NCI-H345 treated with DMSO at 0.1 percent for 48 hours (cell line): Measurements from ENCODE around the gene MSI1.

Experiments
- DNase-seq: peaks from one replicate; lab custom pipeline; 2025; ENCODE audit not compliant: unreplicated experiment; lab: John Stamatoyannopoulos, UW

Gene MSI1

DNA sequence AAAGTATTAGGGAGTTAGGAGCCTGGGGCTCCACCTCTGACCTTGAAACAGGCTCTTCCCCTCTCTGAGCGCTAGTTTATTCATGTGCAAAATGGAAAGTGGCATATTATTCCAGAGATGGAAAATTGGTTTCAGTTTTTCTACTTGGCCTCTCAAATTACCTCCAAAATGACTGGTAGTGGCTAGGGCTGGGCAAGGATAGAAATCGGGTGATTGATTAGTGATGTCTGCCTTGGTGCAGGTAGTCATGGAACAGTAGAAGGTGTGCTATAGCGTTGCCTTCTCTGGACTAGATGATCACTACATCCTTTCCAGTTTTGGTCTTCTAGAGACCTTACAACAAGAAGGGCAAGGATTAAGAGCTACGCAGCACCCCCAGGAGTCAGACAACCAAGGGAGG lies 8.6 kb upstream of the MSI1 start:
- no peak for DNase-seq

- DNase-seq, result no peak
Measured at GRCh38 chr12:120376934-120377572, 8.1 kb upstream of the MSI1 start.

DNA sequence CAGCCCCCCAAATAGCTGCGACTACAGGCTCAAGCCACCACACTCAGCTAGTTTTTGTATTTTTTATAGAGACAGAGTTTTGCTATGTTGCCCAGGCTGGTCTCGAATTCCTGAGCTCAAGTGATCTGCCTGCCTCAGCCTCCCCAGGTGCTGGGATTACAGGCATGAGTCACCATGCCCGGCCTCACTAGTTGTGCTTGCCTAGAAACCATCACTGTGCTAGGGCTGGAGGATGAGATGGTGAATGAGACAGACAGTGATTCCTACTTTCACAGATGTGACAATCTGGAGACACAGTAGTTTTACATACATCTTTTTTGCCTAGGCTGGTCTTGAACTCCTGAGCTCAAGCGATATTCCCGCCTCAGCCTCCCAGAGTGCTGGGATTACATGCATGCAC lies 7.5 kb upstream of the MSI1 start:
- no peak for DNase-seq

GRCh38 chr12:120376009-120376408 lies 7.0 kb upstream of the MSI1 start:
- no peak for DNase-seq

DNA sequence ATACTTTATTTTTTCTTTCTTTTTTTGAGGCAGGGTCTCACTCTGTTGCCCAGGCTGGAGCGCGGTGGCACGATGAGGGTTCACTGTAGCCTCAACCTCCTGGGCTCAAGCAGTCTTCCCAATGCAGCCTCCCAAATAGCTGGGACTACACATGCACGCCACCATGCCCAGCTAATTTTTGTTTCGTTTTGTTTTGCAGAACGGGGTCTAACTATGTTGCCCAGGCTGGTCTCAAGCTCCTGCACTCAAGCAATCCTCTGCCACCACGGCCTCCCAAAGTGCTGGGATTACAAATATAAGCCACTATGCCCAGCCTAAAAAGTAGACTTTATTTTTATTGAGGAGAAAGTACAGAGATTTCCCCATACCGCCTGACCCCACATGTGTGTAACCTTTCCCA lies 4.7 kb upstream of the MSI1 start:
- no peak for DNase-seq

DNA sequence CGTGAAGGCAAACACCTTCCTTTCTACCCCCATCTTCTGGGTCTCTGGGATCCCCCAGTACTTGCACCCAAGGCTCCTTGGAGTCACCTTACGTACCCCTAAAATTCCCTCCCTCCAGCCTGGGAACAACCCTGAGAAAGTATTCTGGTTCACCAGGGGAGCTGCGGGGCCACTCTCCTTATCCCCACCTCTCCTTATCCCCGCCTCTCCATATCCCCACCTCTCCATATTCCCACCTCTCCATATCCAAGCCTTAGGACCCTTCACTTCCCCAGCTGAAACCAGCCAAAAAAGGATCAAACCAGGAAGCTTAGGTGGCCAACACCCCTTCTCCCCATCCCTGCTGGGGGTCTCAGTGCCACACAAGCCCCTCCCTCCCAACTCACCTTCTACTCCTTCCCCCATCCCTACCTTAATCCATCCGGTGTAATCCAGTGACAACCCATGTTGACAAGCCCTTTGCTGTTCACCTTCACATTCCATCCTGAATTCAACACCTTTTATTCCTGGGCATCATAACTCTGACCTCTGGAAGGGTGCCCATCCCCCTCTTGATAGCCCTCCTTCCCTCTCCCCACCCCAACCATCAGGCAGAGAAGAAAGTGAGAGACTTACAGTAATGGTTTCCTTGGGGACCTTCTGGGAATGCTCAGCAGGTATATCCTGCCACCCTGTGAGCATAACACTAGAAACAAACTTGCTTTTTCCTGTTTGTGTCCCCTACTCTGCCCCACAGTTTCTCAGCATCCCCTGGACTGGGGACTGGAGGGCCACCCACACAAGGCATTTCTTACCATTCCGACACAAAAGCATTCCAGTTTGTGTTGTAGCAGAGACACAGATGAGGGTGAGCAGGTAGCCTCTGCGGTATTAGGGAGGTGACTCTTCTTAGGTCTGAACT lies 1.6 kb upstream of the MSI1 start:
- no peak for DNase-seq

GRCh38 chr12:120369603-120370342 lies 809 bp upstream of the MSI1 start:
- DNase-seq, result no peak

- no peak for DNase-seq
Measured at GRCh38 chr12:120367924-120368788, 808 bp downstream of the MSI1 start.

- DNase-seq, result no peak
Measured at GRCh38 chr12:120367233-120367923, 1.6 kb downstream of the MSI1 start.

DNA sequence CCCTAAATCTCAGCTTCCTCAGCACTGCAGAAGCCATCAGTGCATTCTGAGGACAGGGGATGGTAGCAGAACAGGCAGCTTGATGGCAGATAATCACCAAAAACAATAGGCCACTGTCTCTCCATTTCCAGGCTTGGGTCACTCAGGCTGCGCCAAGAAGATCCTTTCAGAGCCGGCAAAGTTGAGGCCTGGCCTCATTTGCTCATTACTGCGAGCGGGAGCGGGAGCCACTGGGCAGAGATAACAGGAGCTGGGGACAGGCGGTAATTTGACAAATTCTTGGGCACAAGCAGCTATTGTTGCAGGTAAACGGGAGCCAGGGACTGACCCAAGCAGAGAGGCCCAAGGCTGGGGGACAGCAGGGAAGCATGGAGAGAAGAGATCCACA lies 2.1 kb downstream of the MSI1 start:
- DNase-seq, result no peak

GRCh38 chr12:120366341-120366705 lies 2.6 kb downstream of the MSI1 start:
- no peak for DNase-seq

- DNase-seq, result no peak
Measured at GRCh38 chr12:120365675-120366340, 3.2 kb downstream of the MSI1 start.

DNA sequence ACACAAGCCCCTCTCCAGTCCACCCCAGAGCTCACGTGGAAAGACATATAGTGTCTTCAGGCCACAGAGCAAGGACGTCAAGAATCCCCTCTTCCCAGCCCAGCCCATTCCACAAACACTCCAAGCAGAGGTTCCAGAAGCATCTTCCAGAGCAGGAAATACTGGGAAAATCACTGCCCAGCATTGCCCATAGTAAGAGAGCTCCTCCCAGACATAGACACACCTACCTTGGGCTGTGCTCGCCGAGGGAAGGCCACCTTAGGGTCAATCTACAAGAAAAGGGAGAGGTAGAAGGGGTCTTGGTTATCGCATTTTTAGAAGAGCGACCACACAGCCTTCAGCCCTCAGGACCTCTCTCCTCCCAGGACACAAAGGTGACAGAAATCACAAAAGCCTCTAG lies 4.5 kb downstream of the MSI1 start:
- DNase-seq, result no peak

DNA sequence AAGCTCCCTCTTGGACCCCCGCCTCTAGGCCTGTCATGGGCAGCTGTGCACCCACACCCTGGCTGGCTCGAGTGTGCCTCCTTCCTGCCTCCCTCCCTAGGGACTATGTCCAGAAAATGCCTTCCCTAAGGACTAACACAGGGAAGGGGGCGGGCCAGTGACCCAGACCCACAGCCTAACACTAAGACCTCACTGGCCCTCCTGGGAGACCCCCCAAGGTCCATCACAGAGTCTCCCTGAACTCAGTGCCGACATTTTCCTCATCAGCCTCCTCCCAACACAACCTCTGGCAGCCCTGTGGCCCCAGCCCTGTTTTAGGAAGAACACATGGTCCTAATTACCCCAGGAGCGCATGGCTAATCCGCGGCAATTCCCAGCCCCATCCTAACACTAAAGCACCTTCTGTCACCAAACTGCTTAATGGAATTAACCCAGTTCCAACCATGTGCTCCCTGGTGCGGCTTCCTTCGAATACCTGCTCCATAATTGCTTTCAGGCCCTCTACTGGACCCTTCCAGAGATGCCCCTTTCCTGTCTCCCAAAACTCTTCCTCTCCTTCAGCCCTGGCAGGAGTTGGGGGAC lies 5.6 kb downstream of the MSI1 start:
- DNase-seq, result no peak

- DNase-seq, result no peak
Measured at GRCh38 chr12:120362516-120363273, 6.3 kb downstream of the MSI1 start.

DNA sequence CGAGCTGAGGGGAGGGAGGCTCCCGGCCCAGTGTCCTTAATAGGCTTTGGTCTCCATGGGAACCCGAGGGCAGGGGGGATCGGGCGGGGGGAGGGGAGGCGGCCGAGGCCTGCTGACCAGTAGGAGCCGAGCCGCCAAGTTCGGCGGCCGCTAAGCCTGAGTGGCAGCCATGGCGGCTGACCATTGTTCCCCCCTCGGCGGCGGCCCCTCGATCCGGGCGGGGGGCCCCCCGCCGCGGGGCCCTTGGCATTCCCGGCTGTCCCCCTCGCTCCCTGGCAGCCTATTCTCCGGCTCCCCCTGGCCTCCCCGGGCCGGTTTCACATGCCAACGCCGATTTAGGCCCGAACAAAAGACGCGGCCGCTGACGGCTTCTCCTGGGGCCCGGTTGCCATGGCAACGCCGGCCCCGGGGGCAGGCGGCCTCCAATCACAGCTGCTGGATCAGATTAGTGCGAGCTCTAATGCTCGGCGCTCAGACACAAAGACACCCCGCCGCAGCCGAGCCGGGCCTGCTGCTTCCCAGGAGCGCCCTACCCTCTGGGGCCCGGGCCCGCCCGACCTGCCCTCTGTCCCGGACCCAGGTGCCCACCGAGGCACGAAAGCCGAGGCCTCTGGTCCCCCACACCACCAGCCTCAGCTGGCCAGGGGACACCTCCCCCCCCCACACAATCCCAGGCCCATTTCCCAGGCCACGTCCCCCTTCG lies 7.3 kb downstream of the MSI1 start:
- DNase-seq, result peak; percentile 82

DNA sequence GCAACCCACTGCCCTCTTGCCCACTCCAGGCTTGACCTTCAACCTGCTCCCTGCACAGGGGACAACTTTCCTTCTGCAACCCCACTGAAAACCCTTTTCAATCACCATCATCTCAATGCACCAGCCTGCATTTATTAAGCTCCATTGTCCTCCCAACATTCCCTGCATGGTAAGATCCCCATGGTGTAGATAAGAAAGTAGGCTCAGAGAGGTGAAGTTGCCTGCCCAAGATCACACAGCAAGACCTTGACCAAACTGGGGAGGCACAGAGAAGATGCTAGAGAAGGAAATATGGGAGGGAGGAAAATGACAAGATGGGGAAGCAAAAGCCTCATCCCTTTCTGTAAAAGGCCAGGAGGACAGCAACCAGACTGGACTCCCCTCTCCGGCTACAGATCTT lies 9.8 kb downstream of the MSI1 start:
- no peak for DNase-seq

GRCh38 chr12:120358412-120359100 lies 10.4 kb downstream of the MSI1 start:
- no peak for DNase-seq
